GM21360 (cell line): Measurements from ENCODE around the gene TKFC.

Experiments
- ATAC-seq: cut with Tn5 transposase; IDR thresholded peaks from one replicate; pipeline ENCODE4 v1.9.1; 2021; ENCODE audit warnings: mild to moderate bottlenecking, moderate library complexity; ENCODE audit not compliant: unreplicated experiment

TKFC gene

DNA sequence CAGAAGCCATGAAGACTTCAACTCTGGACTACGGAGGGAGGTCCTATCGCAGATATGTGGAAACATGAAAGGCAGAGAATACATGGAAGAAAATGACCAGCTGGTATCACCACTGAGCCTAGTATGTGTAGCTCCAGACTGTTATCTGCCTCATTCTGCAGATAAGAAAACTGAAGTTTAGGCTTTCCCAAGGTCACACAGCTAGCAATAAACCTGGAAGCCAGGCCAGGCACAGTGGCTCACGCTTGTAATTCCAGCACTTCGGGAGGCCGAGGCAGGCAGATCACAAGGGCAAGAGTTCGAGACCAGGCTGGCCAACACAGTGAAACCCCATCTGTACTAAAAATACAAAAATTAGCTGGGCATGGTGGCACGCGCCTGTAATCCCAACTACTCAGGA, 22.3 kb upstream of the TKFC start:
- no peak for ATAC-seq

- no peak for ATAC-seq
Measured at GRCh38 chr11:61315260-61315659, 17.8 kb upstream of the TKFC start.

DNA sequence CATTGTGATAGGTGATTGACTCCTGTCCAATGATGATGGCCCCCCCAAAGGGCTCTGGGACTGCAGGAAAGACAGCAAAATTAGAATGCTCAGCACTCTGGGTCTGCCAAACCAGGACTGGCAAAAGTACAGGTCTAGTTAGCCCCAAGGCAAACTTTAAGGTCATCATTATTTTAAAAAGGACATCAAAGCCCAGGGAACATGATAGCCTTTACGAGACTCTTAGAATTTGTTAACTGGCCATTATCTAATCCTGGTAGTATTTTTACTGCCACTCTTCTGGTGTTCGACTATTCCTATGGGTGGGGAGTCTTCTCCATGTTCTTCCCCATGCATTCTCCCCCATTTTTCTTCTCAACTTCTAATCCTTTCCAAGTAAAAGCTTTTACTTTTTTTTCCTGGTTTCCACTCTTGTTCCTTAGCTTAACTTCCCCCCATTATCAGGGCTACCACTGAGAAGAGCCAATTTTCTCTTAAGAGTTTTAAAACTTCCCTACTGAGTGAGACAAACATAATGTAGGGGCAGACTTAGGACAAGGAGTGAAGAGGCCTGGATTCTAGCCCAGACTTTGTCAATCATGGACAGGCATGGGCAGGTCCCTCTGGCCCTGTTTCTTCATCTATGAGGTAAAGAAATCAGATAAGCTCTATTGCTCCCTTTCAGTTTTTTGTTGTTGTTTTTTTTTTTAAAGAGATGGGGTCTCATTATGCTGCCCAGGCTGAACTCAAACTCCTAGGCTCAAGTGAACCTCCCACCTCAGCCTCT, 7.2 kb upstream of the TKFC start:
- ATAC-seq, result no peak

- no peak for ATAC-seq
Measured at GRCh38 chr11:61327669-61328071, 5.4 kb upstream of the TKFC start.

- no peak for ATAC-seq
Measured at GRCh38 chr11:61328351-61328750, 4.7 kb upstream of the TKFC start.

GRCh38 chr11:61329871-61330270, 3.2 kb upstream of the TKFC start:
- ATAC-seq, result no peak

GRCh38 chr11:61331651-61332050, 1.4 kb upstream of the TKFC start:
- no peak for ATAC-seq

GRCh38 chr11:61332281-61332796, 689 bp upstream of the TKFC start:
- ATAC-seq, result peak; percentile 8

GRCh38 chr11:61333550-61334433, 764 bp downstream of the TKFC start:
- no peak for ATAC-seq

DNA sequence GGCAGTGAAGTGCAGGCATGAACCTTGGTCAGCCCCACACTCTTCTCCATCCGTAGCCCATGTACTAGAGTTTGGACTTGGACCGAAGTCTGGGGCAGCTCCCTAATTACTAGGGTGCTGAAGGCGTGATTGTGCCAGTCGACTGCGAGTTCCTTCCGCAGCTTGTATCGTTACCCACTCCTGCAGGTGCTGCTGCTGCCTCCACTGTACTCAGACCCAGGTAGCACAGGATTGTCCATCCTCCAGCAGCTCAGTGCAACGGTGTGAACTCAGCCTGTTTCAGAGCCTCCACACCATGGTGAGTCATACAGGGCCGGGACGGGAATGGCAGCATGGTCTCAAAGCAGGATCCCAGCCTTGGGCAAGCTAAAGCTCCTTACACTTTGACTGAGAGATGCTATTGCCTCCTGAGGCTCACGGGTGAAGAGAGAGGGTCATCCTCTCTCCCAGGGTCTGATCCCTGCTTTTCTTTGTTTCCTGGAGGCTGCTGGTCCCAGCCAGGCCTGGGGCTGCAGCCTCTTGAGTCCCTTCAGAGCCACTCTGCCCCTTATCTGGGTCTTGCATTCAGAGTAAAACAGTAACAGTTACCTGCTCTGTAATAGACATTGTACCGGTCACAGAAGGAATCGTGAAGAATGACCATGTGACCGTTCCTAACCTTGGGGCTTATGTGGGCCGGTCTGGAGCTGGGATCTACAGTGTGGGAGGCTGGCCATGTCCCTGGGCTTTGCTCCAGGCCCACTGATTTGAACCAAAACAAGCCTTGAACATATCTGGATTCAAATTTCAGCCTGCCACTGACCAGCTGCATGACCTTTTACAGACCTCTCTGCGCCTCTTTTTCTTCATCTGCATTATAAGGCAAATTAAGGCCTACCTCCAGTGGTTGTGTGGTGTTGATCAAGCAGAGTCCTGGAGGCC, 1.7 kb downstream of the TKFC start:
- ATAC-seq, result no peak

GRCh38 chr11:61335355-61335710, 2.3 kb downstream of the TKFC start:
- ATAC-seq, result no peak

DNA sequence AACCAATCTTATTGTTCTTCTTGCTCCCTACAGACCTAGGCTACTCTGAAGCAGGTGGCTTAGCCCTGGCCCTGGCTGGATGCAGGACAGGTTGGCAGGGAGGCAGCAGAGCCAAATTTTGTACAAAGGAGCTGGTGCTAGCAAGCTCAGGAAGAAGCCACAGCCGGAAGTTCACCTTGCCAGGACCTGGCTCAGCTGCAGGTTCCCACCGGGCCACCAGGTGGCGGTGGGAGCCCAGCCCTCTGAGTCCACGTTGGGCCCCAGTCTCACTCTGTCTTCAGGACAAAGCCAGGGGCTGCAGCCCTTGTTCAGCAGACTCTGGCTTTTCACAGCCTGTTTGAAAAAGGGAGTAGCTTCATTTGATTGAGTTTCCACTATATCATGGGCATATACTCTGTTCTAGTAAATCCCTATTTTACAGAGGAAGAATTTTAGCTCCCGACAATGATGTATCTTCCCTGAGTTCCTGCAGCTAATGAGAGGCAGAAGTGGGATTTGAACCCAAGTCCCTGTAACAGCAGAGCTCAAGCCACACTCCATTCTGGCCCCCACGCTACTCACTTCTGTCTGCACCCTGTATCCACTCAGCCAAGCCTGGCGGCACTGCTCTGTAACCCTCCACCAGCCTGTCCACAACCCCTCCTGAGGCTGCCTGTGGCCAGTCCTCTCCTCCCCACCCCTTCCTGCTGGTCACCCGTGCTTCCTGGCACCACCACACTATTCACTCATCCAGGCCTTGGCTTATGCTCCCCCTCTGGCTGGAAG, 3.3 kb downstream of the TKFC start:
- peak; percentile 47 for ATAC-seq

DNA sequence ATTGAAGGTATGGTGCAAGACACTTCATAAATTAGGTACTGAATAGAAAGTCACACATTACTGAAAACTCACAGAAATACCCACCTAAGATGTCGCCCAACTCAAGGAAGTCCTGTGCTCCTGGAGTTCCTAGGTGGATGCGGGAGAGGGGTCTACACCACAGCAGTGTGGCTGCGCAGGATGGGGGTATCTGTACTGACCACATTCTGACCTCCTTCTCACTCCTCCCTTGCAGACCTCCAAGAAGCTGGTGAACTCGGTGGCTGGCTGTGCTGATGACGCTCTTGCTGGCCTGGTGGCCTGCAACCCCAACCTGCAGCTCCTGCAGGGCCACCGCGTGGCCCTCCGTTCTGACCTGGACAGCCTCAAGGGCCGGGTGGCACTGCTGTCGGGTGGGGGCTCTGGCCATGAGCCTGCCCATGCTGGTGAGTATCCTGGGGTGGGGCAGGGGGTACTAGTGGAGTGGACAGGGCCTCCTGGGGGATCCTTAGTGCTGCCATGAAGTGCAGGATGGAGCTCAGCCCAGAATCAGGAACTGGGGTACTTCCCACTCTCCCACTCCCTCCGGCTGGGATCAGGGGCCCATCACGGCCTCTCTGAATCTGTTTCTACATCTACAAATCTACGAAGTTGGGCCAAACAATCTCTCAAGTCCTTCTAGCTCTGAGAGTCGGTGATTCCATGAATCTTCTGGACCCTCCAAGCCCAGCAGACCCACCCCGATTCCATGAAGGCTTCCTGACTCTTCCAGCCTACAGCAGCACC, 4.9 kb downstream of the TKFC start:
- ATAC-seq, result no peak

- ATAC-seq, result no peak
Measured at GRCh38 chr11:61338783-61339489, 5.9 kb downstream of the TKFC start.

- no peak for ATAC-seq
Measured at GRCh38 chr11:61339490-61339878, 6.5 kb downstream of the TKFC start.

GRCh38 chr11:61340979-61341378, 8.0 kb downstream of the TKFC start:
- ATAC-seq, result no peak

DNA sequence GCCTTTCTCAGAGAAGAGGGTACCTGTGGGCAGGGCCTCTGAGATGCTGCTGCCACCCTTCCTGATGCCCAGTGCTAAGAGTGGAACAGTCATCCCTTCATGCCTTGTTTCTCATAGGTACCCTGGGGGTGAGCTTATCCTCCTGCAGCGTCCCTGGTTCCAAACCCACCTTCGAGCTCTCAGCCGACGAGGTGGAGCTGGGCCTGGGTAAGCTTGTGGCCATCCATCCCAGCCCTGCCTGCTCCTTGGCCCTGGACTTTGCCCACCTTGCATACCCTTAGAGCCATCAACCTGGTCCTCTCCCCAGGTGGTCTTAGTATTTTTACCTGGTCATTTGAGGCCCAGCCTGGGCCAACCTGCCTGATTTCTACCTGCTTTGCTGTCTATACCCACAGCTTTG, 8.7 kb downstream of the TKFC start:
- ATAC-seq, result no peak

DNA sequence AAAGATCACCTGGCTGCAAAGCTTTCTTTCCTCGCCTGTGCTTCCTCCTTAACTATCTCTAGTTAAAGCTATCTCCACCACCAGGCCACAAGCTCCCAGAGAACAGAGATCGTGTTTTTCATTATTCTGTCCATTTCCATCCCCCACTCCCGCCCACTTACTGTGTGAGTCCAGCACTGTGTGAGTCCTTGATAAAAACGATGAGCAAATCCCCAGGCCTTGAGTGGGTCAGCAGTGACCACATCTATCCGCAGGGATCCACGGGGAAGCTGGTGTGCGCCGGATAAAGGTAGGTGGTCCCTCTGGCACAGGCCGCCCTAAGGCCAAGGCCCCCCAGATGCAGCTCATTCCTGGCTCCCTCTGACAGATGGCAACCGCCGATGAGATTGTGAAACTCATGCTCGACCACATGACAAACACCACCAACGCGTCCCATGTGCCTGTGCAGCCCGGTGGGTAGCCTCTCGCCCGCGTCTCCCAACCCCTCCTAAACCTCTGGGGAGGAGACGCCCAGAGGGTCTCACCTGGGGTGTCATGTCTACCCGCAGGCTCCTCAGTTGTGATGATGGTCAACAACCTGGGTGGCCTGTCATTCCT, 9.3 kb downstream of the TKFC start:
- no peak for ATAC-seq
